Measurements from ENCODE around the gene POLR2J3.
"Not testable (repeated sequence)": the region's sequence is repeated elsewhere in the genome, so short reads cannot be mapped to it uniquely, and the experiment has no call there.

POLR2J3 gene

DNA sequence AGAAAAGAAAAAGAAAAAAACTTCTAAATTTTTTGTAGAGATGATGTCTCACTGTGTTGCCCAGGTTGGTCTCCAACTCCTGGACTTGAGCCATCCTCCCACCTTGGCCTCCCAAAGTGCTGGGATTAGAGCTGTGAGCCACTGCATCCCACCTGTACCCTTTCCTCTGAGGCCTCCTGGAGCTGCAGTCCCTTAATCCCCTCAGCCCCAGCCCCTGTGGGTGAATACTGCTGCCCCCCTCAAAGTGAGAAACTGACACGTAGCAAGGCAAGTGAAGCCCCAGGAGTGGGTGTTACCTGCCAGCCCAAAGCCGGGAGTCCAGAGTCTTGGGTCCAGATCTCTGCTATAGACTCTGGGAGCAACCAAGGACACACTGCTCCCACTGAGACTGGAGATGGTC, 47.6 kb downstream of the POLR2J3 start:
- in situ Hi-C loops (cut with MboI; ENCODE audit: low sequenced_read_pairs): not testable (repeated sequence)

DNA sequence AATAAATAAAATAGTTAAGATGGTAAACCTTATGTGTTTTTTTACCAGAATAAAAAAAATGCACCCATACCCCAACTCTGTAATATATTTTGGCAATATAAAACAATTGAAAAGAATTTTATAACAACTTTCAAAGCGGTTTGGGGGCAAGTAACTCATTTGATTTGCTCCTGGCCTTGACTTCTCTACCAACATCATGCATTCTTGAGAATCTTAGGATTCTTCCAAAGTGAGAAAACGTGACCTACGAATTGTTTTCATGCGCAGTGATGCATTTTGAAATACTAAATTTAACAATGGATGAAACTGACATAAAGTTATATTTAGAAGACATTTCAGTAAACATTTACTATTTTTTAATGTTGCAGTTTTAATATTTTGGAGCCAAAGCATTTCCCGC, 51.6 kb downstream of the POLR2J3 start:
- in situ Hi-C loops (cut with MboI; ENCODE audit: low sequenced_read_pairs): not testable (repeated sequence)

DNA sequence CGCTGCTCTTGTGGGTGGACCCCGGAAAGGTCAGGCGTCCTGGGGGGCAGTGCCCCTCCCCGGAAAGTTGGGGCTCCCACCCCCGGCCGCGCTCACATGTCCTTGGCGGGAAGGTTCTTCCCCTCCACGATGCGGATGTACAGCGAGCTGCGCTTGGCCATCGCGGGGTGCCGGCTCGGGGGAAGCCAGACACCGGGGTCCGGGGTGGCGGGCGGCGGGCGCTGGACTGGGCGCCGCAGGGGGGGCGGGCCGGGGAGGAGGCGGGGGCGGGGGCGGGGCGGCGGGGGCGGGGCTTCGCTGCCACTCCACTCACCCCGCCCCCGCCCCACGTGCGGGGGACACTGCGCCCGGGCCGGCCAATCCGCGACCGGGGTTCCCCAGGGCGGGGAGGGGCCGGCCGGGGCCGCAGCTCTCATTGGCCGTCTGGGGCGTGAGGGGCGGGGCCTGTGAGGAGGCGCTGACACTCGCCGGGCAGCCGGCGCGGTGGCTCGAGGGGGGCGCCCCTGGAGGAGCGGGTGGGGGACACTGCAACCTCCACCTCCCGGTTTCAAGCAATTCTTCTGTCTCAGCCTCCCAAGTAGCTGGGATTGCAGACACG, 54.7 kb downstream of the POLR2J3 start, which contains the start of gene RASA4B:
Gene RASA4B, minus strand, starts transcription at position 228 of the 598 bp plus-strand sequence. Its CDS starts 67 bp downstream, at position 161.
- in situ Hi-C loops (cut with MboI; ENCODE audit: low sequenced_read_pairs): not testable (repeated sequence)
